H1 (cell line): Measurements from ENCODE around the gene ORC5. TPM values are rescaled to one million over a fixed set of nuclear protein-coding genes. Genes with fewer than 3 reads are reported as not detected.

Experiments
- BACH1 ChIP-seq: IDR thresholded peaks from 2 replicates; pipeline ENCODE4 v1.6.1; 2012; ENCODE audit warnings: low read length, improper control_type of control experiment
- CBX5 ChIP-seq: fragments of 300-800, 300-1000 bp; sonication (generic); IDR thresholded peaks from 2 replicates; pipeline ENCODE4 v1.7.1; 2016; ENCODE audit warnings: antibody characterized with exemption, low read length, low read depth
- E2F6 ChIP-seq: IDR thresholded peaks from 2 replicates; pipeline ENCODE4 v1.6.1; 2012; ENCODE audit warnings: inconsistent platforms
- POLR2A ChIP-seq, 2 experiments: IDR thresholded peaks; 1 replicate in 1 of 2; 2 replicates in 1 of 2; pipeline ENCODE4 v1.6.1; 2011; ENCODE audit warnings: low read depth in 2 of 2, low read length in 2 of 2, mild to moderate bottlenecking in 2 of 2; ENCODE audit errors: control extremely low read depth in 1 of 2
- SIX5 ChIP-seq: IDR thresholded peaks from 2 replicates; pipeline ENCODE4 v1.6.1; 2011; ENCODE audit warnings: mild to moderate bottlenecking, low read depth, low read length
- SP4 ChIP-seq: IDR thresholded peaks from 2 replicates; pipeline ENCODE4 v1.6.1; 2012; ENCODE audit warnings: low read length, inconsistent platforms
- TAF7 ChIP-seq: optimal IDR thresholded peaks from 2 replicates; pipeline ENCODE3; 2011; ENCODE audit warnings: low read depth, mild to moderate bottlenecking, inconsistent platforms, low read length, moderate library complexity, borderline replicate concordance
- polyA plus RNA-seq, 7 experiments: library from polyadenylated mRNA; depleted of rRNA in 3 of 7; stranded (reverse) in 5 of 7; unstranded in 2 of 7; fragments of >200 nt in 5 of 7; fragments of 200-250 nt in 2 of 7; gene quantifications; 1 replicate in 5 of 7; 2 replicates in 1 of 7; 4 replicates in 1 of 7; pipeline versions ENCODE4 v1.2.1 to v1.2.3, GENCODE V29; 2011 to 2013; ENCODE audit warnings: missing spikeins in 2 of 7, mixed read lengths in 2 of 7
- total RNA-seq: library from RNA; stranded (reverse); fragmentation: NEBNext Ultra II Directional; extraction: Animal tissue kit (Norgen Biotek cat#: 25700); gene quantifications from 2 replicates; pipeline ENCODE4 v1.2.1, GENCODE V29; 2021

The ORC5 gene
- total and polyA plus RNA-seq, 2 of the 8 experiments (the other 6 are each of a cell fraction or from before 2014, with no cell fraction given), result 7.7 to 19.9 TPM

- no peak for TF ChIP-seq TAF7
- no peak for TF ChIP-seq POLR2A (IDR thresholded peaks at IDR 0.05; ENCODE audit: control extremely low read depth in 1 of 2, low read depth in 2 of 2, low read length in 2 of 2)
- TF ChIP-seq SP4, result no peak
- no peak for TF ChIP-seq SIX5
- no peak for TF ChIP-seq CBX5
- TF ChIP-seq E2F6, result no peak
- TF ChIP-seq BACH1, result no peak
Measured at GRCh38 chr7:104241538-104242209, 33.9 kb upstream of the ORC5 start (continued).
